GM18870 (cell line): Measurements from ENCODE around the gene ACBD3.

Source experiments
- ATAC-seq: cut with Tn5 transposase; IDR thresholded peaks from one replicate; pipeline ENCODE4 v1.9.1; 2021; ENCODE audit warnings: moderate library complexity; ENCODE audit not compliant: unreplicated experiment

ACBD3 gene

DNA sequence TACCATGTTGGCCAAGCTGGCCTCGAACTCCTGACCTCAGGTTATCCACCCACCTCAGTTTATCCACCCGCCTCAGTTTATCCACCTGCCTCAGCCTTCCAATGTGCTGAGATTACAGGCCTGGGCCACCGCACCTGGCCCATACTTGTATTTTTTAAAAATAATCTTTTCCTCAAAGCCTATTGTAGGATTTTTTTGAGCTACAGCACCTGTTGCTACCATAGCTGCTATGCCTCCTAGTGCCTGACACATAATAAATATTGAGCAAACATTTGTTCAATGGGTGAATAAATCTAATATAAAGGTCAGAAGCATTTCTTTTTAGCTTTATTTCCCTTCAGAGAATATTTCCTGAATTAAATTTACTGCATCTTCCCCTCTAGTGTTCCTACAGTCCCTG, 15.7 kb upstream of the ACBD3 start:
- no peak for ATAC-seq

DNA sequence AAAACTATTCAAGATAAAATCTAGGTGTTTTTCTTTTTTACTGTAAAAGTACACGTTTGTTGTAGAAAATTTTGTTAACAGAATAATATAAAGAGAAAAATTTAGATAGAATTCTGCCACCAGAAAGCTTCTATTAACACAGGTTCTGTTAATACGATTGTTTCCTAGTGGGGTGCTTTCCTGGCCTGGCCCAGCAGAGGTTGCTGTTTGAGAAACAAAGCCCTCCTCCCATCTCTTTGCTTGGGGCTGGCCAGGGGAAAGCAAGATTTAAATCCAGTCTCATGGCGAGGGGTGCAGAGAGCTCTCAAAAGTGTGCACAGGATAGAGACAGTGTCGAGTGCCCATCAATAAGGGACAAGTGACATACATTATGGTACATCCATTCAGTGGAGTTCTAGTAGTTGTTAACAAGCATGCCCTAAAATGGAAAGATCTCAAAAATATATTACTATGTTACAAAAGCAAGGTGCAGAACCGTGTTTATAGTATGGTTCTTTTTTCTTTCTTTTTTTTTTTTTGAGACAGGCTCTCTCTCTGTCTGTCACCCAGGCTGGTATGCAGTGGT, 14.6 kb upstream of the ACBD3 start:
- no peak for ATAC-seq

DNA sequence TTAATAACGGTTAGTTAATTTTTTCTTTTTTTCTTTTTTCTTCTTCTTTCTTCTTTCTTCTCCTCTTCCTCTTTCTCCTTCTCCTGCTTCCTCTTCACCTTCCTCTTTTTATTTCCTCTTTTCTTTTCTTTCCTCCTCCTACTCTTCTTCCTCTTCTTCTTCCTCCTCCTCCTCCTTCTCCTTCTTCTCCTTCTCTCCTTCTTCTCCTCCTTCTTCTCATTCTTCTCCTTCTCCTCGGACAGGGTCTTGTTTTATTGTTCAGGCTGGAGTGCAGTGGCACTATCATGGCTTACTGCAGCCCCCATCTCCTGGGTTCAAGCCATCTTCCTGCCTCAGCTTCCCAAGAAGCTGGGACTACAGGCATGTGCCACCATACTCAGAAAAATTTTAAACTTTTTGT, 13.4 kb upstream of the ACBD3 start:
- ATAC-seq, result no peak

DNA sequence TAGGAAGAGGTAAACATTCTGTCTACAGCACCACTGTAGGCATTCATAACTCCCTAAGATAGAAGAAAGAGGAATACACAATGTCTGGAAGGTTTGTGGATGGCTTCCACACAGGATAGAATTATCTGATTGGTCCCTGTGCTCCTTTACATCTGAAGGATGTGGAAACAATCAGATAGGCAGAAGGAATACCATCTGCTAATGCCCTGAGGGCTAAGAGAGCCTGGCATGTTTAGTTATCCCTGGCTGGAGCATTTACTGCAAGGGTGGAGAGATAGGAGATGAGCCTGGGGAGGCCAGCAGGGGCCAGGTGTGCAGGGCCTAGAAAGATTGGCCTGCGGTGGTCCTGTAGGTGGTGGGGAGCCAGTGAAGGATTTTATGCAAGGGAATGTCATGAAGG, 8.6 kb upstream of the ACBD3 start:
- no peak for ATAC-seq

DNA sequence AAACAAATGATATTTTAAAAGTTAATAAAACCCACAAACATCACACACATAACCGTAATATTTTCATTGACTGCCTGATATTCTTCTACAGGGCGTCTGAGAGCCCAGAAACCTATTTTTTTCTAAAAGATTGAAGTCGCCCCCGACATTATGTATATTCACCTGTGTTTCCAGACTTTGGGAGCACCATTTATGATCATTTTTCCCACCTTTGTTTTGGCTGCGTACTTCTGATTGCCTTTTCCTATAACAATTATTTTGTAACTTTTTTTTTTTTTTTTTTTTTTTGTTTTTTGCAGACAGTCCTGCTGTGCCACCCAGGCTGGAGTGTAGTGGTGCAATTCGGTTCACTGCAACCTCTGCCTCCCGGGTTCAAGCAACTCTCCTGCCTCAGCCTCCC, 839 bp upstream of the ACBD3 start:
- no peak for ATAC-seq

DNA sequence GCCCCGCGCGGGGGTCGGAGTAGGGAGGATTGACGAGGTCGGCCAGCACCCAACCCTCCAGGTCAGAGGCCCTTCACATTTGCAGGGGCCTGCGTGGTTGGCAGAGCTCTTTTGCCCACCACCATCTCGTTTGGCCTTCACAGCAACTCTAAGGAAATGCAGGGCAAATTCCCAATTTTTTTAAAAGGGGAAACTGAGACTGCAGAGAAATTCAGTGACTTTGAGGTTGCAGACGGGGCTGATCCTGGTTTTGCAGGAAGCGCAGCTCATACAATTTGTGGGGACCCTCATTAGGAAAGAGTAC, 430 bp upstream of the ACBD3 start:
- ATAC-seq, result no peak

DNA sequence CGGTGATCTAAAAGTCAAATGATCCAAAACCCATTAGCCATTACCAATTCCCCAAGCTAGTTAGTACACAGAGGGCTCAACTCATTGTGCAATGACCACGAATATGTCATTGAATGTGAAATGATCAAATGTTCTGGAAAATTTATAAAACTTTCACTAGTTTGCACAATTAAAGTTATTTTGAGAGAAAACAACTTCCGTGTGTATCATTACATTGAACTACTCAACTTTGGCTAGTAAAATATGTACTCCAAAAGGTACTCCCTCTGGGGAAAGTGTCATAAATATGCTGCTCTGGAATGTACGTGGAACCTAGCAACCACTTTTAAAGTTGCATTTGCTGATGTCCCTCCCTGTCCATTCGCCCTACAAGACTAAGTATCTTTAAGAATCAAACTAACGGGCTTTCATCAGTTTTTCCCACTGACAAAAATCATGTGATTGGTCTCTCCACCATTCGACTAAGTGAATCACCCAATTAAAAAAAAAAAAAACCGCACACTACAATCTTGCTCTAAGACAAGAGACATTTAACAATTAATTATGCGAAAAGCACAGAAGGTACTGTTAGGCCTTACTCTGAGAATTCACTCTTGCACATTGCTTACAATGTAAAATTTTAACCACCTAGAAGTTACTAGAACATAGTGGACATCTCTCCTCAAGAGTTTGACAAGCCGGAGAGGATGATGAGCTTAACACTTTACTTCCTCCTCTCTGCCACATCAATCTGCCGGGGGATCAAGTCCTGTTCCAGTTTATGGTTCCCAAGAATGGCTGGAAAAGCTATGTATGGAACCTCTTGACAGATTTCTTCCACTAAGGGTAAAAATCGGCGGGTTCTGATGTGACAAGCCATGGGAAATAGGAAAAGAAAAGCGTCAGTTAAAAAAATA, 1.2 kb downstream of the ACBD3 start:
- no peak for ATAC-seq

DNA sequence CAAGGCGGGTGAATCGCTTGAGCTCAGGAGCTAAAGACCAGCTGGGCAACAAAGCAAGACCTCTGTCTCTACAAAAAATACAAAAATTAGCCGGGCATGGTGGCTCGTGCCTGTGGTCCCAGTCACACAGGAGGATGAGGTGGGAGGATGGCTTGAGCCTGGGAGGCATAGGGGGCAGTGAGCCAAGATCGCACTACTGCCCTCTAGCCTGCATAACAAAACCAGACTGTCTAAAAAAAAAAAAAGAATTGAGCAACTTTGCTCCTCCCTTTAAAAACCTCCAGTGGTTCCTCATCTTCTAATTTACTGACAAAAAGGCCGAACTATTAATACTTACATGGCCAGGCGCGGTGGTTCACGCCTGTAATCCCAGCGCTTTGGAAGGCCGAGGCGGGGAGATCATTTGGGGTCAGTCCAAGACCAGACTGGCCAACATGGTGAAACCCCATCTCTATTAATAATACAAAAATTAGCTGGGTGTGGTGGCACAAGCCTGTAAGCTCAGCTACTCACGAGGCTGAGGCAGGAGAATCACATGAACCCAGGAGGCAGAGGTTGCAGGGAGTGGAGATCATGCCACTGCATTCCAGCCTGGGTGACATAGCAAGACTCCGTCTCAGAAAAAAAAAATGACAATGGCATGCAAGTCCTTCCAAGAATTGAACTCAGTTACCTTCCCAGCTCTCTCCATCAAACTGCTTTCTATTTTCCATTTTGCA, 4.4 kb downstream of the ACBD3 start:
- ATAC-seq, result no peak

DNA sequence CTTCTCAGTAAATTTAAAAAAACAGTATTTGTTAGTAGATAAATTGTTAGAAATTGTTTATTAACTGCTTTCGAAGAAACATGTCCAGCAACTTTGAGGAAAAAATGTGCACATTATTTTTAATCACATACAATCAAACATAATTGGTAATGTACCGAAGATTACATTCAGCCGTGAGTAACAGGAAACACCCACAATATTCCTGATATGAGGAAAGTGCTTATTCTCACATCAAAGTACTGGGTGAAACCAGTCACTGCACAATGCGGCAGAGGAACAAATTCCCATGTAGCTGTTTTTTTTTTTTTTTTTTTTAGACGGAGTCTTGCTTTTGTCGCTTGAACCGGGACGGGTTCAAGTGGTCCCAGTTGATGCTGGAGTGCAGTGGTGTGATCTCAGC, 9.7 kb downstream of the ACBD3 start:
- no peak for ATAC-seq

DNA sequence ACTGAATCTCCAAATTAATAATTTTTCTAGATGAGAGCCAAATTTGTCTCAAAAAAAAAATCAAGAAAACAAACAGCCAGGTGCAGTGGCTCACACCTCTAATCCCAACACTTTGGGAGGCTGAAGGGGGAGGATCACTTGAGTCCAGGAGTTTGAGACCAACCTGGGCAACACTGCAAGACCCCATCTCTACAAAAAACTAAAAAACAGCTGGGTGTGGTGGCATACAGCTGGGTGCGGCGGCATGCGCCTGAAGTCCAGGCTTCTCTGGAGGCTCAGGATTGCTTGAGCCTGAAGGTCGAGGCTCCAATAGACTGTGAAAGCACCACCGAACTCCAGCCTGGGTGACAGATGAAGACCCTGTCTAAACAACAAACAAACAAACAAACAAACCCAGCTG, 14.0 kb downstream of the ACBD3 start:
- no peak for ATAC-seq

DNA sequence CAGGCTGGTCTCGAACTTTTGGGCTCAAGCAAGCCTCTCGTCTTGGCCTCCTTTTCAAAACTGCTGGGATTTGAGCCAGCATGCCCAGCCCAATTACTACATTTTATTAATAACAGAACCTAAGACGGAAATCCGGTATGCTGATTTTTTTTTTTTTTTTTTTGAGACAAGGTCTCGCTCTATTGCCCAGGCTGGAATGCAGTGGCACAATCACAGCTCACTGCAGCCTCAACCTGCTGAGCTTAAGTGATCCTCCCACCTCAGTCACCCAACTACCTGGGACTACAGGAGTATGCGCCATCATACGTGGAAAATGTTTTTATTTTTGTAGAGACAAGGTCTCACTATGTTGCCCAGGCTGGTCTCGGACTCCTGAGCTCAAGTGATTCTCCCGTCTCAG, 20.2 kb downstream of the ACBD3 start:
- no peak for ATAC-seq

DNA sequence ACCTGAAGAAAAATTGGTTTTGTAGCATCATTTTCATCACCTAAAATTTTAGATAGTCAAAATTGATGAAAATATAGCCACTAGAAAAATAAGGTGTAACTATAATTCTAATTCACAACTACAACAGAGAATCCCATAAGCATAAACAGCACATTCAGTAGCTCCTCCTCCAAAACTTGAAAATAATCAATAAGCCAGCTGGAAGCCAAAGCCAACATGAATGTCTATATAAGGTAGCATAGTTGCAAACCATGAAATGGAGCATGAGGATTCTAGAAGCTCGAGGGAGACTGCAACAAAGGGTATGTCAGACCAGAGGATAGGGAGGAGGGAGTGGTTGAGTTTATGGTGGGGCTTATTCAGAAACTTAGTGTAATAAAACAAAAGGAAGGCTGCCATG, 22.4 kb downstream of the ACBD3 start:
- ATAC-seq, result no peak

DNA sequence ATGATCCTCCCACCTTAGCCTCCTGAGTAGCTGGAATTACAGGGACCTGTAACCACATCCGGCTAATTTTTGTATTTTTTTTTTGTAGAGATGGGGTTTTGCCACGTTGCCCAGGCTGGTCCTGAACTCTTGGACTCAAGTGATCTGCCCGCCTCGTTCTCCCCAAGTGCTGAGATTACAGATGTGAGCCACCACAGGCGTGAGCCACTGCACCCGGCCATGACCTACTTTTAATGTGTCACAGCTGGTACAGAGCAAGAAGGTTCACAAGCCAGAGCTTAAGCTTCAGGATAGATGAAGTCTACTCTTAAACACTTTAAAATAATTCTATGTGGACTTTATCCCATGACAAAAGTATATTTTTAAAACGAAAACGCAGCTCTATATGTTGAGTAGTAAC, 23.6 kb downstream of the ACBD3 start:
- ATAC-seq, result no peak

DNA sequence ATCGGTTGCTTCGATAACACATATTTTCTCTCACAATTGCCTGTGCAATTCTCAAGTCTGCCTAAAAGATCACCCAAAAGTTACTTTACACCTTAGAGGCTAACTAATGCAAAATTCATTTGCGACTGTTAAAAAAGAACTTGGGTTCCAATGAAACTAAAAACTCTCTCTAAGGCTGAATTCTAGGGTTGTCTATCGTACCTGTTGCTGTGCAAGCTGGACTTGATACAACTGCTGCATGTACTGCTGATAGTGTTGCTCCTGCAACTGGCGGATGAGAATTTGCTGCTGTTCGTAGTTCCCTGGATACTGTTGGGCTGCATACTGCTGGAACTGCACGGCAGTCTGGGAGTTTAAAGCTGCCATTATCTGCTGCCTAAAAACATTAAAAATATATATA, 27.6 kb downstream of the ACBD3 start:
- no peak for ATAC-seq

DNA sequence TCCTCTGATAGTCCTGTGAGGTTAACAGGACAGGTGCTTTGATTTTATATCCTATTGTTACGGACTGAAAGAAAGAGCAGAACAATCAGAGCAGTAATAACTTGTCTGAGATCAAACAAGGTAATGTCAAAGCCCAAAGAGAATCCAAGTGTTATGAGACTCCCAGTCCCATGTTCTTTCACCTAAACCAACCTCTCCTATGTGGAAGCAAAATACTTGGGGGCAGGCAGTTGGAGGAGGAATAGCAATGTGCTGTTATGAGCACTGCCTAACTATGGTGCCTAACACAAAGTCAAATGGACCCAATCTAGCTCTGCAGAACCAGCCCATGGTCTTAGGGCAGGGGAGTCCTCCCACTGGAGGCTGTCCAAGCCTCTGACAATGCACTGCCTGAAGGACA, 28.1 kb downstream of the ACBD3 start:
- no peak for ATAC-seq

DNA sequence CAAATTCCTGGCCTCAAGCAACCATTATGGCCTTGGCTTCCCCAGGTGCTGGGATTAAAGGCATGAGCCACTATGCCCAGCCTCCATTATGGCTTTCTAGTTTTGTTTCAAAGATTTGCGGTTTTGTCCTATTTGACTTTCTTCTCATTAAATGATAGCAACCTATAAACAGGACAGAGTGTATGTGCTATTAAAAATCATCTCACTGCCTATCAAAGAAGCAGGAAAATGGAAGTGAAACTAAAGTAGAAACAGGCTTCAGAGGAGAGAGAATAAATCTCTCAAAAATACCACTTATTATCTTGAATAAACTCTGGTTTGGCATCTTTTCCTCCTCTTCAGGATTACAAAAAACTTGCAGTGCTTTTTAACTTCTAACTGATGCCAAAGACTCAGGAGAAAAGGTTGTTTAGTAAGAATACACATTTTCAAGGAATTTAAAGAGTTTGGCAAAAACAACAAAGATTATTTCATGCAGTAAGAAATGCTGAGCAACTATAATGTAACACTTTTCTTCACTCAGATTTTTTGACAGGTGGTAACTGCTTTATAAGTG, 28.7 kb downstream of the ACBD3 start:
- no peak for ATAC-seq

DNA sequence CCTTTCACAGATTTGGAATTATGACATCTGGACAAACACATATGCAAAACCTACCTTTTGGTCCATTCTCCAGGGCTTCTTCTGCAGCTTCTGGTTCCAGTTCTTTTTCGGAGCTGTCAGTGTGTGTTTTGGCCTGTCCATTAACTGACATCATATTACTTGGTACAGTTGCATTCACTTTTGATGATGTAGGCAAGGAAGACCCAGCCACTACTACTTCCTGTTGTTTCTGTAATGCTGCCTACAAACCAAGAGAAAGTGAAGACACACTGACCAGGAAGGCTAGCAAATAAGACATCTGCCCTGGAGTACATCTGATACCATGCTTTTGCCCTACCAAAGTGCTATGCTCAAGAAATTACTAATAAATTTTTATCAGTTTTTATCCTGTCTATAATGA, 31.9 kb downstream of the ACBD3 start:
- ATAC-seq, result no peak

DNA sequence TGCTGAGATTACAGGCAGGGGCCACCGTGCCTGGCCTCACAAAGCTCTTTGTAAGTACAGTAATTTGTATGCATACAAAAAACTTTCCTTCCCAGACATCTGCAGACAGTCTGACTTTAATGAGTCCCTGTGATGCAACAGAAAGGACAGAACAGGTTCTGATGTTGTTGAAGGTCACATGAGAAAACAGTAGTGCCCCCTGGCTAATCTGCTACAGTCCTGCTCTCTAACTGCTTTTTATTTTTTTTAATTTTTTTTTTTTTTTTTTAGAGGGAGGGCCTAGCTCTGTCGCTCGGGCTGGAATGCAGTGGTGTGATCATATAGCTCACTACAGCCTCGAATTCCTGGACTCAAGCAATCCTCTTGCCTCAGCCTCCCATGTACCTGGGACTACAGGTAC, 36.7 kb downstream of the ACBD3 start:
- no peak for ATAC-seq

DNA sequence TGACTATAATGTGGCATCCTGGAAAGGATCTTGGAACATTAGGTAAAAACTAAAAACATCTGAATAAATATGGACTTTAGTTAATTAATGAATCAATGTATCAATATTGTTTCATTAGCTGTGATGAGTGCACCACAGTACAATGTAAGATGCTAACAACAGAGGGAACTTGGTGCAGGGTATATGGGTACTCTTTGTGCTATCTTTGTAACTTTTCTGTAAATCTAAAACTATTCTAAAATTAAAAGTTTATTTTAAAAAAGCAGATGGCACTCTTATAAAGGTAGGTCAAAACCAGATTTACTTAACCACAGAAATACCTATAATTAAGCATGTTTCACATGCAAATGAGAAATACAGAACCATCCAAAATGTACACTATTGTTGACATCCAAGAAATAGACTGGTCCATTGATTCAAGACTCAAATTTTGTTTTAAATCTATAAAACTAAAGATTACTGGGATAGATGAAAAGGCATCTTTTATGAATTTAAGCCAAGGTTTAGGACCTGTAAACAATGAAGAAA, 38.4 kb downstream of the ACBD3 start:
- ATAC-seq, result no peak

DNA sequence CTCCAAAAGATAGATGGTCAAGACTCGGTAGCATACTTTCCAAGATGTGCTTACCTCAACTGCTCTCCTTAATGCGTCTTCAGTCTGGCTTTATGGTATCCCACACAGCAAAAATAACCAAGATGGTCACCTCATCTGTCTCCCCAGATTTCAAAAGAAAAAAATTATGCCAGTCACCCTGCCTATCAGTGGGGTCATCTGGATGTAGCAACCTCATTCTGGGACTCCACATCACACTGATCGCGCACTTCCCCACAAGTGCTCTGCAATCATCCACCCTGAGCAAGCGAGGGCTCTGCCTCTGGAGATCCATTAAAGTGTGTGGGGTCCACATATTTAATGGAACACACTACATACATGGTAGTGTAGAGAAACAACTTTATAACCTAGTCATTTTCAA, 42.5 kb downstream of the ACBD3 start:
- ATAC-seq, result no peak

DNA sequence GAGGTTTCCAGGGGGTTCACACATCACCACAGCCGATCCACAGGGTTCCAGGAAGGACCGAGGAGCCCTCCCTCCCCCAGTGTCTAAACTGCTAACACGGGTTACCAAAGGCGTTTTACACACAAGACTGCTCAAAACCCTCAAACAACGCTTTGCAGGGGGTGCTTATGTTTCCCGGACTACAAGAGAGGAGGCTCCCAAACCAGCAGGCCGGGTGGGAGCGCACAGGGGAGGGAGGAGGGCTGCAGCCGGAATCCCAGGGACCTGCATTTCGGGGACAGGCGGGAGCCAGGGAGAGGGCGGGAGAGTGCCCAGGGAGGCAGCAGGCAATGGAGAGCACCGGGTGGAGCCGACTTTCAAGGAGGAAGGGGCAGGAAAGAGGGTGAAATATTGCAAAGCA, 50.8 kb downstream of the ACBD3 start:
- no peak for ATAC-seq
